HepG2 (cell line): ENCODE results near the gene THUMPD1. TPM values are rescaled to one million over a fixed set of nuclear protein-coding genes. Genes with fewer than 3 reads are reported as not detected.

Experiments
- ATAC-seq: fragments of 200-7000 bp; cut with Tn5 transposase; 3 replicates; pipeline ENCODE4 v1.9.1; 2020; ENCODE audit warnings: mild to moderate bottlenecking, moderate library complexity
- BruUV-seq: library from RNA; stranded (reverse); fragments of 400-500 nt; replicated peaks from 2 replicates; lab custom pipeline; 2021; lab: Mats Ljungman, UMichigan
- CTCF ChIA-PET: fragments of 300-600 bp; formaldehyde crosslinking; extraction: SDS; loops from one replicate; lab custom pipeline; 2021; ENCODE audit warnings: low total read pairs, inconsistent platforms, low intra/inter-chr PET ratio; lab: Yijun Ruan, JAX
- POLR2A ChIA-PET: fragments of 350-600 bp; sonication (Branson Sonifier 250); formaldehyde crosslinking; loops from one replicate; lab custom pipeline; 2020; ENCODE audit warnings: antibody characterized with exemption, inconsistent platforms; lab: Yijun Ruan, JAX
- DNase-seq: peaks from one replicate; pipeline ENCODE4 v3.0.0-alpha.2; 2015; ENCODE audit warnings: low spot score
- FAIRE-seq: peaks from 3 replicates; lab custom pipeline; 2011; peaks lifted over from hg19 to GRCh38; lab: Jason Lieb, UNC
- H2AFZ ChIP-seq: one replicate; pipeline ENCODE4 v1.6.1; 2011; ENCODE audit warnings: low read length, inconsistent platforms
- H3K27ac ChIP-seq: fragments of 300-600 bp; 3 replicates; pipeline ENCODE4 v1.8.0; 2011; ENCODE audit warnings: mixed run types, mild to moderate bottlenecking, mixed read lengths, low read length, inconsistent platforms; ENCODE audit not compliant: insufficient read depth; ENCODE audit errors: extremely low read length
- H3K27me3 ChIP-seq, 2 experiments: fragments of 200-600 bp in 1 of 2; 2 replicates in 1 of 2; 3 replicates in 1 of 2; pipeline versions ENCODE4 v1.6.0 to v1.8.0; 2011; ENCODE audit warnings: low read length in 2 of 2, mild to moderate bottlenecking in 2 of 2, moderate library complexity in 2 of 2, inconsistent platforms in 1 of 2; ENCODE audit not compliant: insufficient read depth in 2 of 2, control insufficient read depth in 1 of 2
- H3K36me3 ChIP-seq, 2 experiments: fragments of 200-600 bp in 1 of 2; replicated peaks in 1 of 2; 2 replicates in 1 of 2; 3 replicates in 1 of 2; pipeline versions ENCODE4 v1.5.1 to v1.8.0; 2011; ENCODE audit warnings: low read length in 2 of 2, inconsistent platforms in 1 of 2; ENCODE audit not compliant: insufficient read depth in 2 of 2, control insufficient read depth in 1 of 2
- H3K4me1 ChIP-seq: 2 replicates; pipeline ENCODE4 v1.5.1; 2012; ENCODE audit warnings: low read length, inconsistent platforms; ENCODE audit not compliant: insufficient read depth
- H3K4me2 ChIP-seq: 2 replicates; pipeline ENCODE4 v1.6.0; 2011; ENCODE audit warnings: low read depth, low read length, inconsistent platforms
- H3K4me3 ChIP-seq, 3 experiments: fragments of 200-600 bp in 1 of 3; sonication (generic), shearing (Covaris generic) in 1 of 3; replicated peaks in 1 of 3; 2 replicates each; pipeline ENCODE4 v1.5.1; 2011 to 2016; ENCODE audit warnings: low read length in 3 of 3, inconsistent platforms in 2 of 3, low read depth in 2 of 3, mild to moderate bottlenecking in 2 of 3, control low read depth in 1 of 3, mixed read lengths in 1 of 3; ENCODE audit not compliant: insufficient read depth in 1 of 3
- H3K79me2 ChIP-seq: one replicate; pipeline ENCODE4 v1.6.1; 2011; ENCODE audit warnings: low read length, inconsistent platforms; ENCODE audit not compliant: insufficient read depth
- H3K9ac ChIP-seq: 2 replicates; pipeline ENCODE4 v1.6.0; 2011; ENCODE audit warnings: mild to moderate bottlenecking, low read depth, low read length, inconsistent platforms; ENCODE audit not compliant: insufficient read depth
- H3K9me3 ChIP-seq: 2 replicates; pipeline ENCODE4 v1.5.1; 2012; ENCODE audit warnings: mild to moderate bottlenecking, low read length
- H4K20me1 ChIP-seq: 2 replicates; pipeline ENCODE4 v1.6.0; 2011; ENCODE audit warnings: inconsistent platforms, mild to moderate bottlenecking, low read length, moderate library complexity; ENCODE audit not compliant: insufficient read depth
- CEBPB ChIP-seq: IDR thresholded peaks from 2 replicates; pipeline ENCODE4 v1.6.1; 2011; ENCODE audit warnings: low read depth, low read length, improper control_type of control experiment, borderline replicate concordance
- GZF1 ChIP-seq: sonication (generic); formaldehyde crosslinking; IDR thresholded peaks from 2 replicates; pipeline ENCODE4 v1.5.1; 2020; ENCODE audit warnings: mild to moderate bottlenecking, missing genetic modification reagents
- RFXAP ChIP-seq: sonication (generic); formaldehyde crosslinking; IDR thresholded peaks from 2 replicates; pipeline ENCODE4 v1.4.0; 2020; ENCODE audit warnings: missing genetic modification reagents, borderline replicate concordance
- ZNF121 ChIP-seq: sonication (generic); formaldehyde crosslinking; IDR thresholded peaks from 2 replicates; pipeline ENCODE4 v1.5.0; 2020; ENCODE audit warnings: mild to moderate bottlenecking, missing genetic modification reagents
- ZNF224 ChIP-seq: sonication (generic); formaldehyde crosslinking; IDR thresholded peaks from 2 replicates; pipeline ENCODE4 v1.5.0; 2020; ENCODE audit warnings: mild to moderate bottlenecking, missing genetic modification reagents
- ZNF510 ChIP-seq: sonication (generic); formaldehyde crosslinking; IDR thresholded peaks from 2 replicates; pipeline ENCODE4 v1.4.0; 2020; ENCODE audit warnings: low read depth, mild to moderate bottlenecking, missing genetic modification reagents
- ZNF616 ChIP-seq: sonication (generic); formaldehyde crosslinking; IDR thresholded peaks from 2 replicates; pipeline ENCODE4 v1.5.0; 2020; ENCODE audit warnings: low read depth, mild to moderate bottlenecking, missing genetic modification reagents
- ZNF687 ChIP-seq: sonication (generic); formaldehyde crosslinking; IDR thresholded peaks from 2 replicates; pipeline ENCODE4 v1.5.1; 2020; ENCODE audit warnings: mild to moderate bottlenecking, missing genetic modification reagents, moderate library complexity
- ZNF780A ChIP-seq: sonication (generic); formaldehyde crosslinking; IDR thresholded peaks from 2 replicates; pipeline ENCODE4 v1.8.0; 2022; ENCODE audit warnings: mild to moderate bottlenecking, missing genetic modification reagents, moderate library complexity
- WGBS: methylation state at CpG from one replicate; pipeline ENCODE4 v1.1.6; 2017; ENCODE audit warnings: low lambda C conversion rate; 5-methylcytosine and 5-hydroxymethylcytosine counted together
- in situ Hi-C: cut with HindIII; loops from 2 replicates; pipeline ENCODE4 v1.10.0; 2017; ENCODE audit warnings: low pct_unique_long_range_greater_than_20kb; ENCODE audit not compliant: extremely low pct_ligation_motif_present
- intact Hi-C: fragments of 100-400 bp; cut with micrococcal nuclease; formaldehyde crosslinking; loops from one replicate; pipeline ENCODE4 v1.10.0; 2022; ENCODE audit not compliant: unreplicated experiment
- polyA plus RNA-seq, 8 experiments: library from polyadenylated mRNA; depleted of rRNA in 3 of 8; stranded (reverse) in 7 of 8; unstranded in 1 of 8; fragments of >200 nt; fragmentation: Illumina TruSeq in 4 of 8; extraction: Trizol in 4 of 8; gene quantifications; 2 replicates each; pipeline versions ENCODE4 v1.2.1 to v1.2.3, GENCODE V29; 2011 to 2016; ENCODE audit warnings: low read depth in 4 of 8, missing spikeins in 1 of 8, mixed read lengths in 1 of 8; ENCODE audit not compliant: insufficient read depth in 1 of 8
- total RNA-seq, 5 experiments: library from RNA; depleted of rRNA; stranded (reverse); fragments of >200 nt; fragmentation: Illumina TruSeq; extraction: Trizol; gene quantifications; 2 replicates each; pipeline ENCODE4 v1.2.3, GENCODE V29; 2016; ENCODE audit warnings: low read depth in 1 of 5
- TF ChIP-seq, protein P1 (sequence below): sonication (generic); formaldehyde crosslinking; IDR thresholded peaks from 2 replicates; pipeline ENCODE4 v1.5.0; 2020; ENCODE audit warnings: missing genetic modification reagents

Gene THUMPD1
- total and polyA plus RNA-seq, 2 of the 13 experiments (the other 11 are each of a cell fraction or from before 2014, with no cell fraction given): 22.7 to 69.1 TPM

GRCh38 chr16:20766294-20766693, 24.7 kb upstream of the THUMPD1 start:
- intact Hi-C loops: no loop called here
- Histone ChIP-seq H3K4me3 (no peak overlapping the region), H3K4me2 (no peak overlapping the region), H3K36me3 (0 out of 5 replicates have a peak, but pooled peaks cover 0 to 1% of the 10 kb centered on the region in 2 experiments), H3K9me3 (peaks cover 9% of the 10 kb centered on the region), H3K9ac (no peak overlapping the region), H4K20me1 (no peaks in the 10 kb centered on the region), H3K79me2 (no peaks in the 10 kb centered on the region), H3K27ac (no peak overlapping the region), H3K27me3 (no peaks in the 10 kb centered on the region), H2AFZ (no peak overlapping the region), H3K4me1 (peaks cover 39% of the 10 kb centered on the region)
- in situ Hi-C loops: no loop called here
- CTCF ChIA-PET: no interaction called here
- 96% methylated on average over 5 of the region's 5 CpGs for WGBS
- BruUV-seq: no TSS peak
- no peak for TF ChIP-seq RFXAP (CRISPR knock-in tag)
- TF ChIP-seq, protein P1, sequence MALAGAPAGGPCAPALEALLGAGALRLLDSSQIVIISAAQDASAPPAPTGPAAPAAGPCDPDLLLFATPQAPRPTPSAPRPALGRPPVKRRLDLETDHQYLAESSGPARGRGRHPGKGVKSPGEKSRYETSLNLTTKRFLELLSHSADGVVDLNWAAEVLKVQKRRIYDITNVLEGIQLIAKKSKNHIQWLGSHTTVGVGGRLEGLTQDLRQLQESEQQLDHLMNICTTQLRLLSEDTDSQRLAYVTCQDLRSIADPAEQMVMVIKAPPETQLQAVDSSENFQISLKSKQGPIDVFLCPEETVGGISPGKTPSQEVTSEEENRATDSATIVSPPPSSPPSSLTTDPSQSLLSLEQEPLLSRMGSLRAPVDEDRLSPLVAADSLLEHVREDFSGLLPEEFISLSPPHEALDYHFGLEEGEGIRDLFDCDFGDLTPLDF (CRISPR knock-in tag): no peak
- peak; percentile 29; the same call in 1 of the 2 replicates for TF ChIP-seq ZNF121
- TF ChIP-seq ZNF224 (CRISPR knock-in tag): no peak
- POLR2A ChIA-PET: no interaction called here
- ATAC-seq: no peak
- no peak for DNase-seq
- FAIRE-seq: no peak

DNA sequence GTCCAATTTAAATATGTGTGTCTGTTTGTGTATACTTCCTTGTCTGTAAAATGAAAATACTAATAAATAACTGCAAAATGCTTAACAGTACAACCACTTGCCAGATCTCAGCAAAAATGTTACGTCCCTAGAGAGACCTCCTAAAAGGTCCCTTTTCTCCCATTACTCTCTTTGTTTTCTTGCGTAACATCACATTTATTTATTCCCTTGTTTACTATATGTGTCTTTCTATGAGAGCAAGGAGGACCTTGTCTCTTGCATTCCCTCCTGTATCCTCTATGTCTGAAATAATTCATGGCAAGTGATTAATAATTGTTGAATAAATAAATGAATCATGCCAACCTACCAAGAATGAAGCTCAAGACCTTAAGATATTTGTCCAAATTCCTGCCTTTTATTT, 24.1 kb upstream of the THUMPD1 start:
- 0 out of 5 replicates have a peak, but pooled peaks cover 0 to 1% of the 10 kb centered on the region in 2 experiments for H3K36me3 ChIP-seq
- intact Hi-C loops: no loop called here
- H2AFZ ChIP-seq: no peak overlapping the region
- DNase-seq: no peak
- H3K79me2 ChIP-seq: no peaks in the 10 kb centered on the region
- ChIA-PET CTCF (no interaction called here), POLR2A (no interaction called here)
- no peak overlapping the region for H3K4me2 ChIP-seq
- H4K20me1 ChIP-seq: no peaks in the 10 kb centered on the region
- no peak overlapping the region for H3K4me3 ChIP-seq
- peaks cover 39% of the 10 kb centered on the region for H3K4me1 ChIP-seq
- BruUV-seq: no TSS peak
- peaks cover 9% of the 10 kb centered on the region for H3K9me3 ChIP-seq
- no peak overlapping the region for H3K9ac ChIP-seq
- no peak for FAIRE-seq
- in situ Hi-C loops: no loop called here
- ATAC-seq: no peak
- no peak overlapping the region for H3K27ac ChIP-seq
- no peaks in the 10 kb centered on the region for H3K27me3 ChIP-seq
- WGBS: 96% methylated on average over 2 of the region's 2 CpGs
- TF ChIP-seq ZNF780A (CRISPR knock-in tag) (no peak), CEBPB (peak; percentile 77), ZNF510 (CRISPR knock-in tag) (no peak), ZNF687 (CRISPR knock-in tag) (no peak), ZNF616 (CRISPR knock-in tag) (no peak), GZF1 (CRISPR knock-in tag) (no peak)
